ENCODE data around the gene FBL. TPM values are rescaled to one million over a fixed set of nuclear protein-coding genes. Genes with fewer than 3 reads are reported as not detected.

Gene FBL
- total and polyA plus RNA-seq, 4 donors: 23.3 to 96.2 (median 57.7) TPM

DNA sequence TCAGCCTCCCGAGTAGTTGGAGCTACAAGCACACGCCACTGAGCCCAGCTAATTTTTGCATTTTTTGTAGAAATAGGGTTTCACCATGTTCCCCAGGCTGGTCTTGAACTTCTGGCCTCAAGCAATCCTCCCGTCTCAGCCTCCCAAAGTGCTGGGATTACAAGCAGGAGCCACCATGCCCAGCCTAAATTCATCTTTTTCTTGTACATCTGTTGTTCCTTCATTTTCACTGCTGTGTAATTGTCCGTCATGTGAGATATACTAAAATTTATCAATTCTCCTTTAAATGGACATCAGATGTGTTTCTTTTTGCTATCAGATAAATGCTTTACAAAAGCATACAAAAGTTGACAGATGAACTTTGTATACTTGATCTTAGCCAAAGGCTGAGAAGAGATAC, 35.1 kb downstream of the FBL start (continued):
- TF ChIP-seq, protein P1, sequence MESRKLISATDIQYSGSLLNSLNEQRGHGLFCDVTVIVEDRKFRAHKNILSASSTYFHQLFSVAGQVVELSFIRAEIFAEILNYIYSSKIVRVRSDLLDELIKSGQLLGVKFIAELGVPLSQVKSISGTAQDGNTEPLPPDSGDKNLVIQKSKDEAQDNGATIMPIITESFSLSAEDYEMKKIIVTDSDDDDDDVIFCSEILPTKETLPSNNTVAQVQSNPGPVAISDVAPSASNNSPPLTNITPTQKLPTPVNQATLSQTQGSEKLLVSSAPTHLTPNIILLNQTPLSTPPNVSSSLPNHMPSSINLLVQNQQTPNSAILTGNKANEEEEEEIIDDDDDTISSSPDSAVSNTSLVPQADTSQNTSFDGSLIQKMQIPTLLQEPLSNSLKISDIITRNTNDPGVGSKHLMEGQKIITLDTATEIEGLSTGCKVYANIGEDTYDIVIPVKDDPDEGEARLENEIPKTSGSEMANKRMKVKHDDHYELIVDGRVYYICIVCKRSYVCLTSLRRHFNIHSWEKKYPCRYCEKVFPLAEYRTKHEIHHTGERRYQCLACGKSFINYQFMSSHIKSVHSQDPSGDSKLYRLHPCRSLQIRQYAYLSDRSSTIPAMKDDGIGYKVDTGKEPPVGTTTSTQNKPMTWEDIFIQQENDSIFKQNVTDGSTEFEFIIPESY (IDR thresholded peaks at IDR 0.05): no peak
- no peak for TF ChIP-seq FOXA2 (IDR thresholded peaks at IDR 0.05)
- TF ChIP-seq TAF1 (conservative IDR thresholded peaks at IDR 0.05): no peak
- TF ChIP-seq RAD21 (IDR thresholded peaks at IDR 0.05): no peak
- no peak for TF ChIP-seq GABPA (IDR thresholded peaks at IDR 0.05 in 1 of 2, conservative IDR thresholded peaks at IDR 0.05 in 1 of 2)
- TF ChIP-seq YY1 (IDR thresholded peaks at IDR 0.05): no peak
- no peak for TF ChIP-seq SP1 (IDR thresholded peaks at IDR 0.05)
- TF ChIP-seq, protein P2, sequence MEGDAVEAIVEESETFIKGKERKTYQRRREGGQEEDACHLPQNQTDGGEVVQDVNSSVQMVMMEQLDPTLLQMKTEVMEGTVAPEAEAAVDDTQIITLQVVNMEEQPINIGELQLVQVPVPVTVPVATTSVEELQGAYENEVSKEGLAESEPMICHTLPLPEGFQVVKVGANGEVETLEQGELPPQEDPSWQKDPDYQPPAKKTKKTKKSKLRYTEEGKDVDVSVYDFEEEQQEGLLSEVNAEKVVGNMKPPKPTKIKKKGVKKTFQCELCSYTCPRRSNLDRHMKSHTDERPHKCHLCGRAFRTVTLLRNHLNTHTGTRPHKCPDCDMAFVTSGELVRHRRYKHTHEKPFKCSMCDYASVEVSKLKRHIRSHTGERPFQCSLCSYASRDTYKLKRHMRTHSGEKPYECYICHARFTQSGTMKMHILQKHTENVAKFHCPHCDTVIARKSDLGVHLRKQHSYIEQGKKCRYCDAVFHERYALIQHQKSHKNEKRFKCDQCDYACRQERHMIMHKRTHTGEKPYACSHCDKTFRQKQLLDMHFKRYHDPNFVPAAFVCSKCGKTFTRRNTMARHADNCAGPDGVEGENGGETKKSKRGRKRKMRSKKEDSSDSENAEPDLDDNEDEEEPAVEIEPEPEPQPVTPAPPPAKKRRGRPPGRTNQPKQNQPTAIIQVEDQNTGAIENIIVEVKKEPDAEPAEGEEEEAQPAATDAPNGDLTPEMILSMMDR (IDR thresholded peaks at IDR 0.05; ENCODE audit: low read depth, low read length, missing input control): no peak

DNA sequence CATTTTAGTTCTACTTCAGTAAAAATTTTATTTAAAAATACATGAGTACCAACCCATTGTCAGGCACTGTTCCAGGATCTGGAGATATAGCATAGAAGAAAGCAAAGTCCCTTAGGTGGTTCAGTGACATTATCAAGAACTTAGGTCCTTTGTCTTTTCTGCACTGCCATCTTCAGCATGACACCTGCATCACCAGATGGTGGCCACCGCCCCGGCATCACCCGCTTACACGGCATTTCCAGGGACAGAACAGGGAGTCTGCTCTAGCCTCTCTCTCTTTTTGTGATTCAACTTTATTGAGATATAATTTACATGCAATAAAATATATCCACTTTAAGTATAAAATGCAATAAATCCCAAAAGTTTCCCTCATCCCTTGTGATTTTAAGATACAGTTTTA, 35.8 kb downstream of the FBL start:
- WGBS: 91% methylated on average over 4 of the region's 4 CpGs
- TF ChIP-seq YY1 (IDR thresholded peaks at IDR 0.05) (no peak), HNF4A (conservative IDR thresholded peaks at IDR 0.05) (no peak), SP1 (IDR thresholded peaks at IDR 0.05) (no peak), RXRA (IDR thresholded peaks at IDR 0.05) (no peak), JUND (IDR thresholded peaks at IDR 0.05) (no peak), TAF1 (conservative IDR thresholded peaks at IDR 0.05) (no peak), HNF4G (IDR thresholded peaks at IDR 0.05) (no peak), FOXA1 (IDR thresholded peaks at IDR 0.05) (no peak), NR2F2 (IDR thresholded peaks at IDR 0.05) (no peak), EGR1 (IDR thresholded peaks at IDR 0.05; ENCODE audit: low read depth in 2 of 2) (no peak), FOXA2 (IDR thresholded peaks at IDR 0.05) (no peak), GABPA (IDR thresholded peaks at IDR 0.05 in 1 of 2, conservative IDR thresholded peaks at IDR 0.05 in 1 of 2) (no peak)
- TF ChIP-seq, protein P2 (IDR thresholded peaks at IDR 0.05; ENCODE audit: low read depth, low read length, missing input control): no peak
- TF ChIP-seq, protein P3, sequence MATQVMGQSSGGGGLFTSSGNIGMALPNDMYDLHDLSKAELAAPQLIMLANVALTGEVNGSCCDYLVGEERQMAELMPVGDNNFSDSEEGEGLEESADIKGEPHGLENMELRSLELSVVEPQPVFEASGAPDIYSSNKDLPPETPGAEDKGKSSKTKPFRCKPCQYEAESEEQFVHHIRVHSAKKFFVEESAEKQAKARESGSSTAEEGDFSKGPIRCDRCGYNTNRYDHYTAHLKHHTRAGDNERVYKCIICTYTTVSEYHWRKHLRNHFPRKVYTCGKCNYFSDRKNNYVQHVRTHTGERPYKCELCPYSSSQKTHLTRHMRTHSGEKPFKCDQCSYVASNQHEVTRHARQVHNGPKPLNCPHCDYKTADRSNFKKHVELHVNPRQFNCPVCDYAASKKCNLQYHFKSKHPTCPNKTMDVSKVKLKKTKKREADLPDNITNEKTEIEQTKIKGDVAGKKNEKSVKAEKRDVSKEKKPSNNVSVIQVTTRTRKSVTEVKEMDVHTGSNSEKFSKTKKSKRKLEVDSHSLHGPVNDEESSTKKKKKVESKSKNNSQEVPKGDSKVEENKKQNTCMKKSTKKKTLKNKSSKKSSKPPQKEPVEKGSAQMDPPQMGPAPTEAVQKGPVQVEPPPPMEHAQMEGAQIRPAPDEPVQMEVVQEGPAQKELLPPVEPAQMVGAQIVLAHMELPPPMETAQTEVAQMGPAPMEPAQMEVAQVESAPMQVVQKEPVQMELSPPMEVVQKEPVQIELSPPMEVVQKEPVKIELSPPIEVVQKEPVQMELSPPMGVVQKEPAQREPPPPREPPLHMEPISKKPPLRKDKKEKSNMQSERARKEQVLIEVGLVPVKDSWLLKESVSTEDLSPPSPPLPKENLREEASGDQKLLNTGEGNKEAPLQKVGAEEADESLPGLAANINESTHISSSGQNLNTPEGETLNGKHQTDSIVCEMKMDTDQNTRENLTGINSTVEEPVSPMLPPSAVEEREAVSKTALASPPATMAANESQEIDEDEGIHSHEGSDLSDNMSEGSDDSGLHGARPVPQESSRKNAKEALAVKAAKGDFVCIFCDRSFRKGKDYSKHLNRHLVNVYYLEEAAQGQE (IDR thresholded peaks at IDR 0.05): no peak
- TF ChIP-seq, protein P4, sequence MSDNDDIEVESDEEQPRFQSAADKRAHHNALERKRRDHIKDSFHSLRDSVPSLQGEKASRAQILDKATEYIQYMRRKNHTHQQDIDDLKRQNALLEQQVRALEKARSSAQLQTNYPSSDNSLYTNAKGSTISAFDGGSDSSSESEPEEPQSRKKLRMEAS (IDR thresholded peaks at IDR 0.05): no peak
- TF ChIP-seq, protein P1 (IDR thresholded peaks at IDR 0.05): no peak
- TF ChIP-seq, protein P5, sequence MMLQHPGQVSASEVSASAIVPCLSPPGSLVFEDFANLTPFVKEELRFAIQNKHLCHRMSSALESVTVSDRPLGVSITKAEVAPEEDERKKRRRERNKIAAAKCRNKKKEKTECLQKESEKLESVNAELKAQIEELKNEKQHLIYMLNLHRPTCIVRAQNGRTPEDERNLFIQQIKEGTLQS (IDR thresholded peaks at IDR 0.05): no peak
- DNase-seq (ENCODE audit: low spot score): no peak
- Histone ChIP-seq H3K27me3 (ENCODE audit: control insufficient read depth in 4 of 4, insufficient read depth in 4 of 4, low read length in 3 of 4) (no peaks in the 10 kb centered on the region), H3K4me1 (ENCODE audit: control insufficient read depth in 4 of 4, insufficient read depth in 4 of 4, low read length in 3 of 4) (no peaks in the 10 kb centered on the region), H3K36me3 (ENCODE audit: control insufficient read depth in 4 of 4, insufficient read depth in 3 of 4, low read depth in 1 of 4, low read length in 3 of 4) (no peaks in the 10 kb centered on the region), H3K4me3 (ENCODE audit: low read depth in 1 of 3, low read length in 3 of 3) (no peak overlapping the region), H3K9me3 (ENCODE audit: control insufficient read depth in 4 of 4, low read length in 3 of 4) (no peaks in the 10 kb centered on the region), H3K9ac (ENCODE audit: low read depth in 1 of 2, low read length in 2 of 2) (no peak overlapping the region), H3K27ac (ENCODE audit: low read depth in 1 of 2, low read length in 2 of 2) (no peak overlapping the region)

All from liver (tissue), 9 donors.